ENCODE results near the gene STRA8. TPM values are rescaled to one million over a fixed set of nuclear protein-coding genes. Genes with fewer than 3 reads are reported as not detected.

STRA8 gene
- total RNA-seq, 3 donors from 2014 or later: not detected

DNA sequence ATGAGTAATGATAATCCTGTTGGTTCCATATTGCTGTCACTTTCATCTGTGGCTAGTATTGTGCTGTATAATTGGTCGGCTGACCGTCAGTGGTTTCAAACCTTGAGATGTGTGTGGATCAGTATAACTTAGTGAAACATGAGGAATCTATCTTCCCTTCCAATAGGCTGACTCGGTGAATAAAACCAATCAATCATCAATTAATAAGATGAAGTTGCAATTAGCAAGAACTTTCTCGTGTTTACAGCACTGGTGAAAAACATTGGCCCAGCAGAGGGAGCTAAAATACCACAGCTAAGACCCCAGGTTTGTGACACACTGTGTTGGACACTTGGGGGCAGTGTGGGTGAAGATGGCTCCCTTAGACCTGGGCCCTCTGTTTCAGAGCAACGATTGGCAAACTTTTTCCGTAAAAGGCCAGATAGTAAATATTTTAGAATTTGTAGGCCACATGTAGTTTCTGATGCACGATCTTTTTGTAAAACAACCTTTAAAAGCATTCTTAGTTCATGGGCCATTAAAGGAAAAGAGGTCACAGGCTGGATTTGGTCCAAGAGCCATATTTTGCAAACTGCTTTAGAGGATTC, 47.8 kb downstream of the STRA8 start:
- Histone ChIP-seq H3K4me3 (no peak overlapping the region), H3K9me3 (no peaks in the 10 kb centered on the region), H3K4me1 (ENCODE audit: low read depth) (no peaks in the 10 kb centered on the region), H3K36me3 (ENCODE audit: low read depth) (no peaks in the 10 kb centered on the region)
- TF ChIP-seq, protein P1, sequence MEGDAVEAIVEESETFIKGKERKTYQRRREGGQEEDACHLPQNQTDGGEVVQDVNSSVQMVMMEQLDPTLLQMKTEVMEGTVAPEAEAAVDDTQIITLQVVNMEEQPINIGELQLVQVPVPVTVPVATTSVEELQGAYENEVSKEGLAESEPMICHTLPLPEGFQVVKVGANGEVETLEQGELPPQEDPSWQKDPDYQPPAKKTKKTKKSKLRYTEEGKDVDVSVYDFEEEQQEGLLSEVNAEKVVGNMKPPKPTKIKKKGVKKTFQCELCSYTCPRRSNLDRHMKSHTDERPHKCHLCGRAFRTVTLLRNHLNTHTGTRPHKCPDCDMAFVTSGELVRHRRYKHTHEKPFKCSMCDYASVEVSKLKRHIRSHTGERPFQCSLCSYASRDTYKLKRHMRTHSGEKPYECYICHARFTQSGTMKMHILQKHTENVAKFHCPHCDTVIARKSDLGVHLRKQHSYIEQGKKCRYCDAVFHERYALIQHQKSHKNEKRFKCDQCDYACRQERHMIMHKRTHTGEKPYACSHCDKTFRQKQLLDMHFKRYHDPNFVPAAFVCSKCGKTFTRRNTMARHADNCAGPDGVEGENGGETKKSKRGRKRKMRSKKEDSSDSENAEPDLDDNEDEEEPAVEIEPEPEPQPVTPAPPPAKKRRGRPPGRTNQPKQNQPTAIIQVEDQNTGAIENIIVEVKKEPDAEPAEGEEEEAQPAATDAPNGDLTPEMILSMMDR (IDR thresholded peaks at IDR 0.05): peak; percentile 77
- DNase-seq (peak in 2 of 3 donors; percentile 62 to 95), ATAC-seq (peak; percentile 98)
- intact Hi-C loops (cut with DNase I, micrococcal nuclease): loop anchor here (5.0 to 10.0 kb wide), 2 partner anchors 276 to 363 kb away; partner anchors contain the start of gene NUP205 (in 1 of the 2)

DNA sequence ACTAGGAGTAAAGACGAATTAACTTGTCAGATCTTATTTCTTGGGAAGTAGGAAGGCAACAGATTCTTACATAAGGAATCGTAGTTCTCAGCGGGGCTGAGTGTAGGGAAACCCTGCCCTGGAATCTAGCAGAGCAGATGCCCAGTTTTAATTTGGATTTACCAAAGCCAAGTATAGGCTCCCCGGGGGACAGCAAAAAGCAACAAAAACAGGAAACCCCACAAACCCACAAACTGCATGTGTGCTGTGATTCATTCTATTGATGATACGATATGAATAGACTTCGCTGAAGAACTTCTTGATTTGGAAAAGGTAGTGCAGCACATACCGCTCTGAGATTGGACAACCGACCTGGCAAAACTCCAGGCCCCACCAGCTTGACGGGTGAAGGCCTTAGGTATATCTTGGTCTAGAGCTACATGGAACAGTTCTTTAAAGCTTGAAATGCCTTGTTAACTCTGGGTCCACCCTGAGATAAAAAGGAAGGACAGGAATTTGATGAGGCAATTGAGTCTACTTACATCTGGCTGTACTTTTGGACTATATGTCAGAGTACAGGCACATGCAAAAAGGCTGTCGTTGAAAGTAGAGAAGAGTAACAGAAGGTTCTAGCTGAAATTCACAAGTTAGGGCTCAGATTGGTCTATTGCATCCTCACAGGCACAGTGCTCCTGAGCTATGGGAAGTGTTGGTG, 49.1 kb downstream of the STRA8 start:
- intact Hi-C loops (cut with DNase I, micrococcal nuclease): loop anchor here (5.0 to 10.0 kb wide), 2 partner anchors 275 to 362 kb away; partner anchors contain the start of gene NUP205 (in 1 of the 2)
- ATAC-seq (no peak), DNase-seq (no peak)
- H3K36me3 ChIP-seq (ENCODE audit: low read depth): no peaks in the 10 kb centered on the region
- H3K4me3 ChIP-seq: no peak overlapping the region
- H3K4me1 ChIP-seq (ENCODE audit: low read depth): no peaks in the 10 kb centered on the region
- TF ChIP-seq, protein P1 (IDR thresholded peaks at IDR 0.05): no peak
- H3K9me3 ChIP-seq: no peaks in the 10 kb centered on the region

DNA sequence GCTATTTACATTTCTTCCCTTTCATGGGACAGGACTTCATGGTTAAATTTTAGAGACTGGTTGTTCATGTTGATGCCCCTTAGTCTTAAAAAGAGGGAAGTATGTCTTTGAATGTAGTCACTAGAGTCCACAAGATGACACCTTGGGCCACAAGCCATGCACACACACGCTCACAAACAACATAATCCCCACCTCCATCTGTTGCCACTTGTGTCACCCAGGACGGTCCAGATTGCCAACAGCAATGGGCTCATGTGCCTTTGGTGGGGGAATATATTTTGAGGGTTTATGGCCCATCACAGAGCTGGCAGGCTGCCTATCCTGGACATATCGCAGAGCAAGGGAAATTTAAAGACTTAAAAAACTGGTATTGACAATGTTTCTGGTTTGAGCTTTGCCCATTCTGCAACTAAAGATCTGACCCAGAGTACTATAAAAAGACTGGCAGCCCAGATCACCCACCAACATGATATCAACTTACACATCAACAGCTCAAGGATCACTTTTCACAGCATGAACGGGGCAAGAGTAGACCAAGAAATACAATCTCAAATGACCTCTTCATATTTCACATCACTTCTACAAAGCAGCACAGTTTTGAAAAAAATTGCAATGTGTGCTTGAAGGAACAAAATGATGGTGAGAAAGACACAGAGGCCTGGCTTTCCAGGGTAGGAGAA, 50.5 kb downstream of the STRA8 start:
- DNase-seq (no peak), ATAC-seq (no peak)
- intact Hi-C loops (cut with DNase I, micrococcal nuclease): loop anchor here (5.0 to 10.0 kb wide), 2 partner anchors 273 to 361 kb away; partner anchors contain the start of gene NUP205 (in 1 of the 2)
- Histone ChIP-seq H3K4me3 (no peak overlapping the region), H3K36me3 (ENCODE audit: low read depth) (no peaks in the 10 kb centered on the region), H3K4me1 (ENCODE audit: low read depth) (no peaks in the 10 kb centered on the region), H3K9me3 (no peaks in the 10 kb centered on the region)
- TF ChIP-seq, protein P1 (IDR thresholded peaks at IDR 0.05): no peak

DNA sequence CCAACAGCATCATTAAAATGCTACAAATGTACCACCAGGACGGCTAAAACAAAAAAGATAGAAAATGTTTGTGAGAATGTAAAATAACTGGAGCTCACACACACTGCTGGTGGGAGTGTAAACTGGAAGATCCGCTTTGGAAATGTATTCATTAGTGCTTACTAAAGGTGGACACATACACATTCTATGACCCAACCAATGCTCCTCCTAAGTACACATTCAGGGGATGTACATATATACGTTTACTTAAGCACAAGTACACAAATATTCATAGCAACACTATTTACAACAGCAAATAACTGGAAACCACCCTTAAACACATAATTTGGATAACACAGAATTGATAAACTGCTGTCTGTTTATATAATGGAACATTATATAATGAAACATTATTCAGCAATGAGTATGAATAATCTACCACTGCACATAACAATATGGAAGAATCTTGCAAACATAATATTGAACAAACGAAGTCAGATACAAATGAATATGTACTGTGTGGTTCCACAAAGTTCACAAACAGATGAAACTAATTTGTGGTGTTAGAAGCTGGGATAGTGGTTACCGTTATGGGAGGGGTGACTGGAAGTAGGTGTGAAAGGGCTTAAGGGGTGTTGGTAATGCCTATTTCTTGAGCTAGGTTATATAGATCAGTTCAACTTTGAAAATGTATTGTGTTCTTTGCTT, 52.1 kb downstream of the STRA8 start:
- TF ChIP-seq, protein P1 (IDR thresholded peaks at IDR 0.05): no peak
- Histone ChIP-seq H3K36me3 (ENCODE audit: low read depth) (no peaks in the 10 kb centered on the region), H3K9me3 (no peaks in the 10 kb centered on the region), H3K4me1 (ENCODE audit: low read depth) (no peaks in the 10 kb centered on the region), H3K4me3 (no peak overlapping the region)
- intact Hi-C loops (cut with DNase I, micrococcal nuclease): loop anchor here in 1 of 2 donors (10.0 kb wide), 1 partner anchor 359 kb away; no protein-coding TSS in a partner anchor
- ATAC-seq (no peak), DNase-seq (no peak)

DNA sequence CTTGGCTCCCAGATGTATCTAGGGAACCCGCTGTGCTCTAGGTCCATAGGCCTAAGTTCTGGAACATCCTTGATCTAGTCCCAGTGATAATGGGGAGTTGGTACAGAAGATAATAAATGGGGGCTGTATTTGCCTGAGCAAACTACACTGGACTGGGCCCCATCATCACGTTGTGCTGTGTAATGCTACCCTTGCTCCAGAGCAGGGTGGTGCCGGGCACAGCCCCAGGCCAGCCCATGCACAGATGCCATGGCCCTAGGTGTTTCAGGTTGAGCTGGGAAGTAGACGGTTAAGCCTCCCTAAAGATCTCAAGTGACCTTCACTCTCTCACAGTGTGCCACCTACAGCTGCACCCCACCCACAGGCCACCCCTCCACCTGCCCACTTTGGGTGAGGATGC, 53.2 kb downstream of the STRA8 start:
- TF ChIP-seq, protein P1 (IDR thresholded peaks at IDR 0.05): no peak
- H3K36me3 ChIP-seq (ENCODE audit: low read depth): no peaks in the 10 kb centered on the region
- ATAC-seq: no peak
- DNase-seq: no peak
- no peaks in the 10 kb centered on the region for H3K4me1 ChIP-seq (ENCODE audit: low read depth)
- H3K4me3 ChIP-seq: no peak overlapping the region
- intact Hi-C loops (cut with DNase I, micrococcal nuclease): loop anchor here in 1 of 2 donors (10.0 kb wide), 1 partner anchor 358 kb away; no protein-coding TSS in a partner anchor
- no peaks in the 10 kb centered on the region for H3K9me3 ChIP-seq
